Measurements from ENCODE around the gene PROX2. TPM values are rescaled to one million over a fixed set of nuclear protein-coding genes. Genes with fewer than 3 reads are reported as not detected.
A peak's percentile ranks its signal among the peaks of the same experiment; 100 is the strongest.

The PROX2 gene
- total and polyA plus RNA-seq, 9 of the 15 experiments (the other 6 are each of a cell fraction or from before 2014, with no cell fraction given) = not detected

- H3K36me3 ChIP-seq (ENCODE audit: control insufficient read depth, insufficient read depth, low read length) = no peaks in the 10 kb centered on the region
- H3K9ac ChIP-seq (ENCODE audit: insufficient read depth in 1 of 2, low read depth in 2 of 2, low read length in 2 of 2) = no peak overlapping the region
- H2AFZ ChIP-seq (ENCODE audit: low read depth, low read length) = 0 out of 2 replicates have a peak overlapping the region, but pooled peaks have one; percentile 1
- no peak for ATAC-seq
- in situ Hi-C loops (cut with MboI) = loop anchor here (10.0 kb wide), 1 partner anchor 438 kb away; no protein-coding TSS in a partner anchor
- no peak for TF ChIP-seq ID3 (CRISPR knock-in tag; IDR thresholded peaks at IDR 0.05)
- no peak for TF ChIP-seq ID3 (tag; IDR thresholded peaks at IDR 0.05)
- TF ChIP-seq ZFP30 (CRISPR knock-in tag; IDR thresholded peaks at IDR 0.05; ENCODE audit: borderline replicate concordance) = no peak
- no peak for TF ChIP-seq ZNF785 (CRISPR knock-in tag; IDR thresholded peaks at IDR 0.05)
- no peak for TF ChIP-seq SMARCA4 (IDR thresholded peaks at IDR 0.05)
- no peak overlapping the region for H3K4me3 ChIP-seq
- no peak for DNase-seq (ENCODE audit: extremely low read depth in 1 of 4, low spot score in 3 of 4)
- no peaks in the 10 kb centered on the region for H3K27me3 ChIP-seq (ENCODE audit: control insufficient read depth in 2 of 2, insufficient read depth in 2 of 2, low read length in 2 of 2)
- no peaks in the 10 kb centered on the region; a peak in 1 of 5 replicates for H3K4me1 ChIP-seq (replicated peaks in 1 of 2; ENCODE audit: control insufficient read depth in 2 of 2, insufficient read depth in 2 of 2, low read length in 2 of 2)
- no peak for FAIRE-seq
- ChIA-PET POLR2A (interaction anchor here (0.6 to 1.4 kb wide), 4 partner anchors 10 to 38 kb away, joined by 3 to 4 read pairs (median 3); no protein-coding TSS in a partner anchor), CTCF (ENCODE audit: low intra/inter-chr PET ratio) (no interaction called here)
- no peak overlapping the region for H3K27ac ChIP-seq (ENCODE audit: extremely low read depth, low read depth, low read length)
- 27% methylated on average over 3 of the region's 3 CpGs for WGBS (ENCODE audit: insufficient coverage, low coverage, missing lambda C conversion rate)
- intact Hi-C loops (cut with micrococcal nuclease) = no loop called here
- H3K9me1 ChIP-seq (ENCODE audit: control insufficient read depth, insufficient read depth, low read length) = no peaks in the 10 kb centered on the region
- no peak overlapping the region for H3K4me2 ChIP-seq (ENCODE audit: insufficient read depth, low read length)
- no TSS peak for BruUV-seq (replicated peaks)
- H3K79me2 ChIP-seq (ENCODE audit: control insufficient read depth, insufficient read depth, low read length) = no peaks in the 10 kb centered on the region
- H4K20me1 ChIP-seq (replicated peaks; ENCODE audit: control insufficient read depth, insufficient read depth, low read length) = no peaks in the 10 kb centered on the region
- no peaks in the 10 kb centered on the region for H3K9me3 ChIP-seq (replicated peaks; ENCODE audit: control insufficient read depth, insufficient read depth, low read depth, low read length)
These were observed 9.1 kb downstream of the PROX2 start for GRCh38 chr14:74866708-74867389.
